Ascending aorta (tissue), 2 donors: ENCODE data around the gene HIVEP1. TPM values are rescaled to one million over a fixed set of nuclear protein-coding genes. Genes with fewer than 3 reads are reported as not detected.

Source experiments
- DNase-seq, 2 donors: peaks; one replicate each; pipeline ENCODE4 v3.0.0-alpha.2; 2019; ENCODE audit warnings: low spot score in 2 of 2
- H3K27ac ChIP-seq, 2 donors: fragments of 200-600 bp; sonication (generic); one replicate each; pipeline ENCODE4 v1.5.1; 2016 to 2017; ENCODE audit warnings: mild to moderate bottlenecking in 1 of 2
- H3K27me3 ChIP-seq: fragments of 200-600 bp; sonication (generic); one replicate; pipeline ENCODE4 v1.5.1; 2017
- H3K36me3 ChIP-seq, 2 donors: fragments of 200-600 bp; sonication (generic); one replicate each; pipeline ENCODE4 v1.5.1; 2016
- H3K4me1 ChIP-seq, 2 donors: fragments of 200-600 bp; sonication (generic); one replicate each; pipeline ENCODE4 v1.5.1; 2016 to 2017; ENCODE audit warnings: mild to moderate bottlenecking in 1 of 2
- H3K4me3 ChIP-seq, 2 donors: fragments of 200-600 bp; sonication (generic); one replicate each; pipeline ENCODE4 v1.5.1; 2016 to 2017; ENCODE audit warnings: mild to moderate bottlenecking in 1 of 2
- H3K9me3 ChIP-seq, 2 donors: fragments of 200-600 bp; sonication (generic); one replicate each; pipeline ENCODE4 v1.5.1; 2016
- CTCF ChIP-seq, 3 experiments: fragments of 200-600 bp in 2 of 3; fragments of 450-650 bp in 1 of 3; sonication (generic) in 2 of 3; IDR thresholded peaks; one replicate each; pipeline ENCODE4 v1.5.1; 2016 to 2019; ENCODE audit warnings: antibody characterized with exemption in 3 of 3, mild to moderate bottlenecking in 1 of 3, moderate library complexity in 1 of 3
- intact Hi-C: fragments of 100-400 bp; cut with DNase I; formaldehyde crosslinking; loops from one replicate; pipeline ENCODE4 v1.15.1; 2023
- total RNA-seq: library from RNA; depleted of rRNA; stranded (reverse); fragments of >200 nt; gene quantifications from one replicate; pipeline ENCODE4 v1.1.0, GENCODE V29; 2016

HIVEP1 gene
- total RNA-seq, 1 donor from 2014 or later: 31.7 TPM

- peak in 1 of 3 experiments; percentile 33 for TF ChIP-seq CTCF (IDR thresholded peaks at IDR 0.05)
- Histone ChIP-seq H3K36me3 (no peaks in the 10 kb centered on the region), H3K4me1 (no peaks in the 10 kb centered on the region), H3K27ac (peak overlapping the region in 1 of 2 donors; percentile 1), H3K27me3 (no peaks in the 10 kb centered on the region), H3K9me3 (no peaks in the 10 kb centered on the region), H3K4me3 (no peak overlapping the region)
- no peak for DNase-seq
- intact Hi-C loops: no loop called here
These were observed 135.6 kb downstream of the HIVEP1 start for GRCh38 chr6:12147557-12148316.

GRCh38 chr6:12148317-12148801 lies 136.2 kb downstream of the HIVEP1 start:
- no peak for DNase-seq
- no peaks in the 10 kb centered on the region for H3K27me3 ChIP-seq
- peak overlapping the region in 1 of 2 donors; percentile 1 for H3K27ac ChIP-seq
- no peak for TF ChIP-seq CTCF (IDR thresholded peaks at IDR 0.05)
- no peaks in the 10 kb centered on the region for H3K36me3 ChIP-seq
- intact Hi-C loops: no loop called here
- H3K4me1 ChIP-seq: no peaks in the 10 kb centered on the region
- H3K4me3 ChIP-seq: no peak overlapping the region
- H3K9me3 ChIP-seq: no peaks in the 10 kb centered on the region

GRCh38 chr6:12148841-12149240 lies 136.7 kb downstream of the HIVEP1 start:
- no peak overlapping the region for H3K4me3 ChIP-seq
- no peaks in the 10 kb centered on the region for H3K36me3 ChIP-seq
- no peaks in the 10 kb centered on the region for H3K9me3 ChIP-seq
- no peak overlapping the region for H3K27ac ChIP-seq
- H3K27me3 ChIP-seq: no peaks in the 10 kb centered on the region
- DNase-seq: no peak
- intact Hi-C loops: no loop called here
- no peaks in the 10 kb centered on the region for H3K4me1 ChIP-seq
- TF ChIP-seq CTCF (IDR thresholded peaks at IDR 0.05): no peak

- Histone ChIP-seq H3K4me1 (no peaks in the 10 kb centered on the region), H3K27me3 (no peaks in the 10 kb centered on the region), H3K9me3 (no peaks in the 10 kb centered on the region), H3K27ac (no peak overlapping the region), H3K36me3 (no peaks in the 10 kb centered on the region), H3K4me3 (no peak overlapping the region)
- no peak for TF ChIP-seq CTCF (IDR thresholded peaks at IDR 0.05)
- intact Hi-C loops: no loop called here
- DNase-seq: no peak
These were observed 137.9 kb downstream of the HIVEP1 start for GRCh38 chr6:12149944-12150510.

GRCh38 chr6:12150812-12151432 lies 138.8 kb downstream of the HIVEP1 start:
- TF ChIP-seq CTCF (IDR thresholded peaks at IDR 0.05): peak in 1 of 3 experiments; percentile 30
- no peaks in the 10 kb centered on the region for H3K36me3 ChIP-seq
- no peaks in the 10 kb centered on the region for H3K4me1 ChIP-seq
- no peaks in the 10 kb centered on the region for H3K27me3 ChIP-seq
- no peak overlapping the region for H3K27ac ChIP-seq
- H3K9me3 ChIP-seq: no peaks in the 10 kb centered on the region
- DNase-seq: no peak
- intact Hi-C loops: no loop called here
- H3K4me3 ChIP-seq: no peak overlapping the region
